NB4 (cell line): ENCODE data around the gene ALDH4A1.

Experiments
- POLR2A ChIP-seq: IDR thresholded peaks from 2 replicates; pipeline ENCODE4 v1.6.1; 2011; ENCODE audit warnings: mild to moderate bottlenecking; ENCODE audit not compliant: insufficient read length; ENCODE audit errors: extremely low read depth
- TF ChIP-seq, protein P1 (sequence below): IDR thresholded peaks from one replicate; pipeline ENCODE4 v1.5.1; 2012; ENCODE audit warnings: low read depth, low read length
- TF ChIP-seq, protein P2 (sequence below): IDR thresholded peaks from 2 replicates; pipeline ENCODE4 v1.6.1; 2011; ENCODE audit warnings: low read depth, low read length

DNA sequence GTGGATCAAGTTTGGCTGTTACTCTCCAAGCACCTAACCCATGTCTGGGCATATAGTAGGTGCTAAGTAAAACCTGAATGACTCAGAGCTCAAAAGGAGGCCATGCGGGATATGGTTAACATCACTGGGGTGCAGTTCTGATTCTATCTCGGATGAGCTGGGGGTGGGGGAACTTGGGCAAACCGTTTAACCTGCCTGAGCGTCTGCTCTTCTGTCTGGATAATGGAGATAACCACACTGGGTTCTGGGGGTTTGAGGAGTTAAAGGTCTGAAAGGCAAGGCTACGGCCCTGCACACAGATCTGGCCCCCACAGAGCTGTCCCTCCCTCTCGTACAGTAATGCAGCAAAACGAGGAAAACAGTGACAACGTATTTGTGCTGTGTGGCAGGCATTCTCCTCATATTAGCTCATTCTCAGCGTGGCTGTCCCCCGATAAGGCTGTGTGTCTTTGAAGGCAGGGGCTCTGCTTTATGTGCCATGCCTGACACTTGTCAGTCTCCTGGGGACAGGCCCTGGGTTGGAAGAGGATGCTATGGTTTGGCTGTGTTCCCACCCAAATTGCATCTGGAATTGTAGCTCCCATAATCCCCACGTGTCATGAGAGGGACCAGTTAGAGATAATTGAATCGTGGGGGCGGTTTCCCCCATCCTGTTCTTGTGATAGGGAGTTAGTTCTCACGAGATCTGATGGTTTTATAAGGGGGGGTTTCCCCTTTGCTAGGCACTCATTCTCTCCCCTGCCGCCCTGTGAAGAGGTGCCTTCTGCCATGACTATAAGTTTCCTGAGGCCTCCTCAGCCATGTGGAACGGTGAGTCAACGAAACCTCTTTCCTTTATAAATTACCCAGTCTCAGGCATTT lies 6.8 kb upstream of the ALDH4A1 start:
- no peak for TF ChIP-seq POLR2A
- TF ChIP-seq, protein P1, sequence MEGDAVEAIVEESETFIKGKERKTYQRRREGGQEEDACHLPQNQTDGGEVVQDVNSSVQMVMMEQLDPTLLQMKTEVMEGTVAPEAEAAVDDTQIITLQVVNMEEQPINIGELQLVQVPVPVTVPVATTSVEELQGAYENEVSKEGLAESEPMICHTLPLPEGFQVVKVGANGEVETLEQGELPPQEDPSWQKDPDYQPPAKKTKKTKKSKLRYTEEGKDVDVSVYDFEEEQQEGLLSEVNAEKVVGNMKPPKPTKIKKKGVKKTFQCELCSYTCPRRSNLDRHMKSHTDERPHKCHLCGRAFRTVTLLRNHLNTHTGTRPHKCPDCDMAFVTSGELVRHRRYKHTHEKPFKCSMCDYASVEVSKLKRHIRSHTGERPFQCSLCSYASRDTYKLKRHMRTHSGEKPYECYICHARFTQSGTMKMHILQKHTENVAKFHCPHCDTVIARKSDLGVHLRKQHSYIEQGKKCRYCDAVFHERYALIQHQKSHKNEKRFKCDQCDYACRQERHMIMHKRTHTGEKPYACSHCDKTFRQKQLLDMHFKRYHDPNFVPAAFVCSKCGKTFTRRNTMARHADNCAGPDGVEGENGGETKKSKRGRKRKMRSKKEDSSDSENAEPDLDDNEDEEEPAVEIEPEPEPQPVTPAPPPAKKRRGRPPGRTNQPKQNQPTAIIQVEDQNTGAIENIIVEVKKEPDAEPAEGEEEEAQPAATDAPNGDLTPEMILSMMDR = no peak
- TF ChIP-seq, protein P2, sequence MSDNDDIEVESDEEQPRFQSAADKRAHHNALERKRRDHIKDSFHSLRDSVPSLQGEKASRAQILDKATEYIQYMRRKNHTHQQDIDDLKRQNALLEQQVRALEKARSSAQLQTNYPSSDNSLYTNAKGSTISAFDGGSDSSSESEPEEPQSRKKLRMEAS = no peak
